ENCODE results near the gene FLT4. TPM values are rescaled to one million over a fixed set of nuclear protein-coding genes. Genes with fewer than 3 reads are reported as not detected.
"Not testable (repeated sequence)": the region's sequence is repeated elsewhere in the genome, so short reads cannot be mapped to it uniquely, and the experiment has no call there.

The FLT4 gene
- total RNA-seq, 1 donor from 2014 or later, result 2.0 TPM

GRCh38 chr5:180673371-180674089, 24.1 kb upstream of the FLT4 start:
- Mint-ChIP-seq H3K36me3 (ENCODE audit: insufficient read depth) (no peaks in the 10 kb centered on the region), H3K27ac (no peak overlapping the region), H3K4me1 (ENCODE audit: low read depth) (peaks cover 24% of the 10 kb centered on the region), H3K9me3 (ENCODE audit: low read depth) (no peaks in the 10 kb centered on the region), H3K27me3 (peaks cover 52% of the 10 kb centered on the region), H3K4me3 (ENCODE audit: low read depth) (no peak overlapping the region)
- peak; percentile 44 for TF ChIP-seq CTCF (IDR thresholded peaks at IDR 0.05; ENCODE audit: unreplicated experiment)
- DNase-seq (ENCODE audit: low spot score, unreplicated experiment), result no peak

- H3K4me1 Mint-ChIP-seq (ENCODE audit: low read depth), result peaks cover 27% of the 10 kb centered on the region
- not testable (repeated sequence) for DNase-seq (ENCODE audit: low spot score, unreplicated experiment)
Measured at GRCh38 chr5:180671958-180672524, 22.6 kb upstream of the FLT4 start.

GRCh38 chr5:180670586-180671359, 21.4 kb upstream of the FLT4 start:
- H3K4me3 Mint-ChIP-seq (ENCODE audit: low read depth), result no peak overlapping the region
- H3K36me3 Mint-ChIP-seq (ENCODE audit: insufficient read depth), result no peaks in the 10 kb centered on the region
- H3K4me1 Mint-ChIP-seq (ENCODE audit: low read depth), result peaks cover 33% of the 10 kb centered on the region
- peak; percentile 74 for TF ChIP-seq CTCF (IDR thresholded peaks at IDR 0.05; ENCODE audit: unreplicated experiment)
- no peak for DNase-seq (ENCODE audit: low spot score, unreplicated experiment)
- H3K9me3 Mint-ChIP-seq (ENCODE audit: low read depth), result no peaks in the 10 kb centered on the region
- H3K27ac Mint-ChIP-seq, result no peak overlapping the region
- H3K27me3 Mint-ChIP-seq, result peaks cover 52% of the 10 kb centered on the region

More at GRCh38 chr5:180671958-180672524, 22.6 kb upstream of the FLT4 start:
- peaks cover 53% of the 10 kb centered on the region for H3K27me3 Mint-ChIP-seq
- not testable (repeated sequence) for H3K27ac Mint-ChIP-seq; H3K4me3 Mint-ChIP-seq (ENCODE audit: low read depth); H3K9me3 Mint-ChIP-seq (ENCODE audit: low read depth); H3K36me3 Mint-ChIP-seq (ENCODE audit: insufficient read depth)

- no peak for TF ChIP-seq CTCF (IDR thresholded peaks at IDR 0.05; ENCODE audit: unreplicated experiment)
- Mint-ChIP-seq H3K4me1 (ENCODE audit: low read depth) (peaks cover 33% of the 10 kb centered on the region), H3K4me3 (ENCODE audit: low read depth) (no peak overlapping the region), H3K27ac (no peak overlapping the region), H3K36me3 (ENCODE audit: insufficient read depth) (no peaks in the 10 kb centered on the region), H3K27me3 (peaks cover 48% of the 10 kb centered on the region), H3K9me3 (ENCODE audit: low read depth) (no peaks in the 10 kb centered on the region)
- DNase-seq (ENCODE audit: low spot score, unreplicated experiment), result no peak
Measured at GRCh38 chr5:180670157-180670556, 20.8 kb upstream of the FLT4 start.

GRCh38 chr5:180669661-180670060, 20.3 kb upstream of the FLT4 start:
- DNase-seq (ENCODE audit: low spot score, unreplicated experiment), result no peak
- Mint-ChIP-seq H3K4me1 (ENCODE audit: low read depth) (peaks cover 33% of the 10 kb centered on the region), H3K9me3 (ENCODE audit: low read depth) (no peaks in the 10 kb centered on the region), H3K36me3 (ENCODE audit: insufficient read depth) (no peaks in the 10 kb centered on the region), H3K27me3 (peaks cover 50% of the 10 kb centered on the region), H3K27ac (peak overlapping the region; percentile 5), H3K4me3 (ENCODE audit: low read depth) (no peak overlapping the region)
- no peak for TF ChIP-seq CTCF (IDR thresholded peaks at IDR 0.05; ENCODE audit: unreplicated experiment)

All from progenitor cell of endocrine pancreas (in vitro differentiated cells).